WTC11 (cell line): ENCODE measurements around the gene OR5F1. TPM values are rescaled to one million over a fixed set of nuclear protein-coding genes. Genes with fewer than 3 reads are reported as not detected.

Source experiments
- ATAC-seq: fragments of 200-7000 bp; cut with Tn5 transposase; 2 replicates; pipeline ENCODE4 v1.10.0; 2021; ENCODE audit warnings: mild to moderate bottlenecking, moderate library complexity
- Bru-seq: library from RNA; stranded (reverse); fragments of 400-500 nt; gene quantifications from one replicate; lab custom pipeline; 2021; lab: Mats Ljungman, UMichigan
- CTCF ChIA-PET: fragments of 300-600 bp; sonication (Branson Sonifier 250); formaldehyde crosslinking; loops from one replicate; lab custom pipeline; 2021; ENCODE audit warnings: antibody characterized with exemption; lab: Charles Lee
- POLR2A ChIA-PET: fragments of 350-600 bp; sonication (Branson Sonifier 250); formaldehyde crosslinking; loops from one replicate; lab custom pipeline; 2021; ENCODE audit warnings: antibody characterized with exemption; lab: Charles Lee
- DNase-seq: peaks from one replicate; pipeline ENCODE4 v3.0.0; 2021; ENCODE audit warnings: low spot score
- H3K27ac Mint-ChIP-seq: 2 replicates; pipeline ENCODE4 v1.8.0; 2021; ENCODE audit warnings: mixed read lengths
- H3K27me3 Mint-ChIP-seq: 2 replicates; pipeline ENCODE4 v1.8.0; 2021; ENCODE audit warnings: low read depth, mild to moderate bottlenecking, moderate library complexity, mixed read lengths
- H3K36me3 Mint-ChIP-seq: 2 replicates; pipeline ENCODE4 v1.8.0; 2021; ENCODE audit warnings: mixed read lengths
- H3K4me1 Mint-ChIP-seq: 2 replicates; pipeline ENCODE4 v1.8.0; 2022; ENCODE audit warnings: mixed read lengths
- H3K4me3 Mint-ChIP-seq: 2 replicates; pipeline ENCODE4 v1.8.0; 2021; ENCODE audit warnings: mild to moderate bottlenecking, moderate library complexity, mixed read lengths
- H3K9me3 Mint-ChIP-seq: 2 replicates; pipeline ENCODE4 v1.8.0; 2021; ENCODE audit warnings: mixed read lengths
- ELF4 ChIP-seq: sonication (generic); formaldehyde crosslinking; IDR thresholded peaks from 2 replicates; pipeline ENCODE4 v1.8.1; 2022; ENCODE audit warnings: low read depth, mild to moderate bottlenecking, moderate library complexity, missing genetic modification reagents
- ERG ChIP-seq: fragments of 250-450 bp; sonication (Bioruptor Pico); IDR thresholded peaks from 2 replicates; pipeline ENCODE4 v1.8.0; 2021; ENCODE audit warnings: mild to moderate bottlenecking
- ESRRA ChIP-seq: sonication (generic); formaldehyde crosslinking; IDR thresholded peaks from 2 replicates; pipeline ENCODE4 v1.8.1; 2022; ENCODE audit warnings: mild to moderate bottlenecking, missing genetic modification reagents, borderline replicate concordance
- FOXP1 ChIP-seq: sonication (generic); formaldehyde crosslinking; IDR thresholded peaks from 2 replicates; pipeline ENCODE4 v1.8.0; 2022; ENCODE audit warnings: missing genetic modification reagents, mild to moderate bottlenecking, moderate library complexity, borderline replicate concordance
- IRF1 ChIP-seq: sonication (generic); formaldehyde crosslinking; IDR thresholded peaks from 2 replicates; pipeline ENCODE4 v1.8.0; 2023; ENCODE audit warnings: missing genetic modification reagents
- KAT7 ChIP-seq: sonication (generic); formaldehyde crosslinking; IDR thresholded peaks from 2 replicates; pipeline ENCODE4 v1.8.1; 2023; ENCODE audit warnings: missing genetic modification reagents, mild to moderate bottlenecking, borderline replicate concordance
- NFE2L1 ChIP-seq: sonication (generic); formaldehyde crosslinking; IDR thresholded peaks from 2 replicates; pipeline ENCODE4 v1.8.1; 2023; ENCODE audit warnings: missing genetic modification reagents
- NFYB ChIP-seq: sonication (generic); formaldehyde crosslinking; conservative IDR thresholded peaks from 2 replicates; pipeline ENCODE4 v1.8.0; 2022; ENCODE audit warnings: low read depth, missing genetic modification reagents
- PRRX2 ChIP-seq: fragments of 250-450 bp; sonication (Bioruptor Pico); IDR thresholded peaks from 2 replicates; pipeline ENCODE4 v1.8.0; 2021; ENCODE audit warnings: mild to moderate bottlenecking
- RORB ChIP-seq: fragments of 250-450 bp; sonication (Bioruptor Pico); IDR thresholded peaks from 2 replicates; pipeline ENCODE4 v1.9.0; 2021; ENCODE audit warnings: mild to moderate bottlenecking
- SOX15 ChIP-seq: fragments of 250-450 bp; sonication (Bioruptor Pico); IDR thresholded peaks from 2 replicates; pipeline ENCODE4 v1.9.0; 2021; ENCODE audit warnings: mild to moderate bottlenecking
- USF1 ChIP-seq: sonication (generic); formaldehyde crosslinking; IDR thresholded peaks from 2 replicates; pipeline ENCODE4 v1.8.0; 2022; ENCODE audit warnings: mild to moderate bottlenecking, missing genetic modification reagents
- ZNF263 ChIP-seq: sonication (generic); formaldehyde crosslinking; IDR thresholded peaks from 2 replicates; pipeline ENCODE4 v1.8.1; 2022; ENCODE audit warnings: low read depth, mild to moderate bottlenecking, moderate library complexity, missing genetic modification reagents
- ZNF416 ChIP-seq: fragments of 250-450 bp; sonication (Bioruptor Pico); IDR thresholded peaks from 2 replicates; pipeline ENCODE4 v1.9.0; 2021; ENCODE audit warnings: mild to moderate bottlenecking, inconsistent platforms
- long read RNA-seq, 3 experiments: library from RNA in 1 of 3; library from capped mRNA in 1 of 3; library from polyadenylated mRNA in 1 of 3; unstranded in 2 of 3; stranded (forward) in 1 of 3; transcript quantifications; one replicate each; pipeline ENCODE4 v2.0.0, GENCODE V29; 2021
- total RNA-seq: library from RNA; stranded (reverse); gene quantifications from 3 replicates; pipeline ENCODE4 v1.2.3, GENCODE V29; 2021
- TF ChIP-seq, protein P1 (sequence below): sonication (generic); formaldehyde crosslinking; IDR thresholded peaks from 2 replicates; pipeline ENCODE4 v1.8.0; 2022; ENCODE audit warnings: mild to moderate bottlenecking, missing genetic modification reagents
- TF ChIP-seq, protein P2 (sequence below): sonication (generic); formaldehyde crosslinking; IDR thresholded peaks from 2 replicates; pipeline ENCODE4 v1.8.1; 2023; ENCODE audit warnings: mild to moderate bottlenecking, missing genetic modification reagents, moderate library complexity
- TF ChIP-seq, protein P3 (sequence below): sonication (generic); formaldehyde crosslinking; IDR thresholded peaks from 2 replicates; pipeline ENCODE4 v1.8.0; 2022; ENCODE audit warnings: missing genetic modification reagents
- TF ChIP-seq, protein P4 (sequence below): sonication (generic); formaldehyde crosslinking; IDR thresholded peaks from 2 replicates; pipeline ENCODE4 v1.8.1; 2023; ENCODE audit warnings: mild to moderate bottlenecking, moderate library complexity, missing genetic modification reagents
- TF ChIP-seq, protein P5 (sequence below): fragments of 250-450 bp; sonication (Bioruptor Pico); IDR thresholded peaks from 2 replicates; pipeline ENCODE4 v2.1.2; 2022; ENCODE audit warnings: mild to moderate bottlenecking, moderate library complexity

OR5F1 gene
- total RNA-seq (not detected in 3 replicates), Bru-seq, nascent RNA (not detected)
- long read RNA-seq, experiment 1 = 0 reads
- long read RNA-seq, experiment 2 = 0 reads
- long read RNA-seq, experiment 3 = 0 reads

- Mint-ChIP-seq H3K4me3 (no peak within 1 kb of the TSS), H3K4me1 (peaks cover 34% of the 10 kb centered on the region), H3K27ac (no peak within 1 kb of the TSS), H3K27me3 (no peaks in the 10 kb centered on the region), H3K36me3 (peaks cover 29% of the 10 kb centered on the region), H3K9me3 (peaks cover 33% of the 10 kb centered on the region)
- CTCF ChIA-PET = no interaction called here
- POLR2A ChIA-PET = no interaction called here
- TF ChIP-seq, protein P1, sequence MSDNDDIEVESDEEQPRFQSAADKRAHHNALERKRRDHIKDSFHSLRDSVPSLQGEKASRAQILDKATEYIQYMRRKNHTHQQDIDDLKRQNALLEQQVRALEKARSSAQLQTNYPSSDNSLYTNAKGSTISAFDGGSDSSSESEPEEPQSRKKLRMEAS (CRISPR knock-in tag) = no peak
- TF ChIP-seq, protein P2, sequence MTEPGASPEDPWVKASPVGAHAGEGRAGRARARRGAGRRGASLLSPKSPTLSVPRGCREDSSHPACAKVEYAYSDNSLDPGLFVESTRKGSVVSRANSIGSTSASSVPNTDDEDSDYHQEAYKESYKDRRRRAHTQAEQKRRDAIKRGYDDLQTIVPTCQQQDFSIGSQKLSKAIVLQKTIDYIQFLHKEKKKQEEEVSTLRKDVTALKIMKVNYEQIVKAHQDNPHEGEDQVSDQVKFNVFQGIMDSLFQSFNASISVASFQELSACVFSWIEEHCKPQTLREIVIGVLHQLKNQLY (CRISPR knock-in tag) = no peak
- TF ChIP-seq ESRRA (no peak), RORB (no peak), ERG (CRISPR knock-in tag) (no peak), ZNF416 (CRISPR knock-in tag) (no peak), IRF1 (CRISPR knock-in tag) (no peak), PRRX2 (CRISPR knock-in tag) (no peak), SOX15 (no peak), USF1 (CRISPR knock-in tag) (no peak), ELF4 (CRISPR knock-in tag) (no peak), NFE2L1 (CRISPR knock-in tag) (no peak), ZNF263 (CRISPR knock-in tag) (no peak), KAT7 (CRISPR knock-in tag) (no peak), NFYB (CRISPR knock-in tag) (no peak), FOXP1 (no peak)
- TF ChIP-seq, protein P3, sequence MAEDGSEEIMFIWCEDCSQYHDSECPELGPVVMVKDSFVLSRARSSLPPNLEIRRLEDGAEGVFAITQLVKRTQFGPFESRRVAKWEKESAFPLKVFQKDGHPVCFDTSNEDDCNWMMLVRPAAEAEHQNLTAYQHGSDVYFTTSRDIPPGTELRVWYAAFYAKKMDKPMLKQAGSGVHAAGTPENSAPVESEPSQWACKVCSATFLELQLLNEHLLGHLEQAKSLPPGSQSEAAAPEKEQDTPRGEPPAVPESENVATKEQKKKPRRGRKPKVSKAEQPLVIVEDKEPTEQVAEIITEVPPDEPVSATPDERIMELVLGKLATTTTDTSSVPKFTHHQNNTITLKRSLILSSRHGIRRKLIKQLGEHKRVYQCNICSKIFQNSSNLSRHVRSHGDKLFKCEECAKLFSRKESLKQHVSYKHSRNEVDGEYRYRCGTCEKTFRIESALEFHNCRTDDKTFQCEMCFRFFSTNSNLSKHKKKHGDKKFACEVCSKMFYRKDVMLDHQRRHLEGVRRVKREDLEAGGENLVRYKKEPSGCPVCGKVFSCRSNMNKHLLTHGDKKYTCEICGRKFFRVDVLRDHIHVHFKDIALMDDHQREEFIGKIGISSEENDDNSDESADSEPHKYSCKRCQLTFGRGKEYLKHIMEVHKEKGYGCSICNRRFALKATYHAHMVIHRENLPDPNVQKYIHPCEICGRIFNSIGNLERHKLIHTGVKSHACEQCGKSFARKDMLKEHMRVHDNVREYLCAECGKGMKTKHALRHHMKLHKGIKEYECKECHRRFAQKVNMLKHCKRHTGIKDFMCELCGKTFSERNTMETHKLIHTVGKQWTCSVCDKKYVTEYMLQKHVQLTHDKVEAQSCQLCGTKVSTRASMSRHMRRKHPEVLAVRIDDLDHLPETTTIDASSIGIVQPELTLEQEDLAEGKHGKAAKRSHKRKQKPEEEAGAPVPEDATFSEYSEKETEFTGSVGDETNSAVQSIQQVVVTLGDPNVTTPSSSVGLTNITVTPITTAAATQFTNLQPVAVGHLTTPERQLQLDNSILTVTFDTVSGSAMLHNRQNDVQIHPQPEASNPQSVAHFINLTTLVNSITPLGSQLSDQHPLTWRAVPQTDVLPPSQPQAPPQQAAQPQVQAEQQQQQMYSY (CRISPR knock-in tag) = no peak
- TF ChIP-seq, protein P4, sequence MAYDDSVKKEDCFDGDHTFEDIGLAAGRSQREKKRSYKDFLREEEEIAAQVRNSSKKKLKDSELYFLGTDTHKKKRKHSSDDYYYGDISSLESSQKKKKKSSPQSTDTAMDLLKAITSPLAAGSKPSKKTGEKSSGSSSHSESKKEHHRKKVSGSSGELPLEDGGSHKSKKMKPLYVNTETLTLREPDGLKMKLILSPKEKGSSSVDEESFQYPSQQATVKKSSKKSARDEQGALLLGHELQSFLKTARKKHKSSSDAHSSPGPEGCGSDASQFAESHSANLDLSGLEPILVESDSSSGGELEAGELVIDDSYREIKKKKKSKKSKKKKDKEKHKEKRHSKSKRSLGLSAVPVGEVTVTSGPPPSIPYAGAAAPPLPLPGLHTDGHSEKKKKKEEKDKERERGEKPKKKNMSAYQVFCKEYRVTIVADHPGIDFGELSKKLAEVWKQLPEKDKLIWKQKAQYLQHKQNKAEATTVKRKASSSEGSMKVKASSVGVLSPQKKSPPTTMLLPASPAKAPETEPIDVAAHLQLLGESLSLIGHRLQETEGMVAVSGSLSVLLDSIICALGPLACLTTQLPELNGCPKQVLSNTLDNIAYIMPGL (CRISPR knock-in tag) = no peak
- TF ChIP-seq, protein P5, sequence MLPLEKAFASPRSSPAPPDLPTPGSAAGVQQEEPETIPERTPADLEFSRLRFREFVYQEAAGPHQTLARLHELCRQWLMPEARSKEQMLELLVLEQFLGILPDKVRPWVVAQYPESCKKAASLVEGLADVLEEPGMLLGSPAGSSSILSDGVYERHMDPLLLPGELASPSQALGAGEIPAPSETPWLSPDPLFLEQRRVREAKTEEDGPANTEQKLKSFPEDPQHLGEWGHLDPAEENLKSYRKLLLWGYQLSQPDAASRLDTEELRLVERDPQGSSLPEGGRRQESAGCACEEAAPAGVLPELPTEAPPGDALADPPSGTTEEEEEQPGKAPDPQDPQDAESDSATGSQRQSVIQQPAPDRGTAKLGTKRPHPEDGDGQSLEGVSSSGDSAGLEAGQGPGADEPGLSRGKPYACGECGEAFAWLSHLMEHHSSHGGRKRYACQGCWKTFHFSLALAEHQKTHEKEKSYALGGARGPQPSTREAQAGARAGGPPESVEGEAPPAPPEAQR = no peak
- DNase-seq (no peak), ATAC-seq (no peak)
Measured at GRCh38 chr11:55994525-55994924, at the start of gene OR5F1. TSS of gene OR5F1 (minus strand) at chr11:55994625. CDS start at chr11:55994625, 0 bp downstream.
